Fibroblast of pulmonary artery (primary cell): ENCODE results near the gene EDRF1.

ENCODE experiments used
- DNase-seq: peaks from one replicate; pipeline ENCODE4 v3.0.0-alpha.2; 2010; ENCODE audit warnings: low read depth
- H3K4me3 ChIP-seq: replicated peaks from 2 replicates; pipeline ENCODE4 v1.5.1; 2011; ENCODE audit warnings: low read depth, mild to moderate bottlenecking, control low read depth, low read length, moderate library complexity
- TF ChIP-seq, protein P1 (sequence below): IDR thresholded peaks from 2 replicates; pipeline ENCODE4 v1.5.1; 2011; ENCODE audit warnings: mild to moderate bottlenecking, control low read depth, low read length, inconsistent platforms; ENCODE audit errors: missing control alignments

EDRF1 gene

GRCh38 chr10:125781374-125781773 lies 61.9 kb downstream of the EDRF1 start:
- no peak overlapping the region for H3K4me3 ChIP-seq
- no peak for DNase-seq
- TF ChIP-seq, protein P1, sequence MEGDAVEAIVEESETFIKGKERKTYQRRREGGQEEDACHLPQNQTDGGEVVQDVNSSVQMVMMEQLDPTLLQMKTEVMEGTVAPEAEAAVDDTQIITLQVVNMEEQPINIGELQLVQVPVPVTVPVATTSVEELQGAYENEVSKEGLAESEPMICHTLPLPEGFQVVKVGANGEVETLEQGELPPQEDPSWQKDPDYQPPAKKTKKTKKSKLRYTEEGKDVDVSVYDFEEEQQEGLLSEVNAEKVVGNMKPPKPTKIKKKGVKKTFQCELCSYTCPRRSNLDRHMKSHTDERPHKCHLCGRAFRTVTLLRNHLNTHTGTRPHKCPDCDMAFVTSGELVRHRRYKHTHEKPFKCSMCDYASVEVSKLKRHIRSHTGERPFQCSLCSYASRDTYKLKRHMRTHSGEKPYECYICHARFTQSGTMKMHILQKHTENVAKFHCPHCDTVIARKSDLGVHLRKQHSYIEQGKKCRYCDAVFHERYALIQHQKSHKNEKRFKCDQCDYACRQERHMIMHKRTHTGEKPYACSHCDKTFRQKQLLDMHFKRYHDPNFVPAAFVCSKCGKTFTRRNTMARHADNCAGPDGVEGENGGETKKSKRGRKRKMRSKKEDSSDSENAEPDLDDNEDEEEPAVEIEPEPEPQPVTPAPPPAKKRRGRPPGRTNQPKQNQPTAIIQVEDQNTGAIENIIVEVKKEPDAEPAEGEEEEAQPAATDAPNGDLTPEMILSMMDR, result no peak

DNA sequence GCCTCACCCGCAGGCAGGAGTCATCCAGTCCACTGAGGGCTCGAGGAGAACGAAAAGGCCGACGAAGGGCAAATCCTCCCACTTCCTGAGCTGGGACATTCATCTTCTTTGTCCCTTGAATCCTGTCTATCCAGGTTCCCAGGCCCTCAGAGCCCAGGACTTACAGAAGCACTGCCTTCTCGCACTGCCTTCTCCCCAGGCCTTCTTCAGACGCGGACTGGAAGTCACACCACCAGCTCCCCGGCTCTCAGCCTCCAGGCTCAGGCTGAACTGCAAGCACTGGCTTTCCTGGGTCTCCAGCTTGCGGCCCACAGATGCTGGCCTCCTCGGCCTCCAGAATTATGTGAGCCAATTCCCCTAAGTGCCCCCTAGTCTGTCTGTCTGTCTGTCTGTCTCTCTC lies 62.5 kb downstream of the EDRF1 start:
- no peak overlapping the region for H3K4me3 ChIP-seq
- no peak for DNase-seq
- TF ChIP-seq, protein P1, result no peak

GRCh38 chr10:125782616-125783015 lies 63.1 kb downstream of the EDRF1 start:
- DNase-seq, result no peak

DNA sequence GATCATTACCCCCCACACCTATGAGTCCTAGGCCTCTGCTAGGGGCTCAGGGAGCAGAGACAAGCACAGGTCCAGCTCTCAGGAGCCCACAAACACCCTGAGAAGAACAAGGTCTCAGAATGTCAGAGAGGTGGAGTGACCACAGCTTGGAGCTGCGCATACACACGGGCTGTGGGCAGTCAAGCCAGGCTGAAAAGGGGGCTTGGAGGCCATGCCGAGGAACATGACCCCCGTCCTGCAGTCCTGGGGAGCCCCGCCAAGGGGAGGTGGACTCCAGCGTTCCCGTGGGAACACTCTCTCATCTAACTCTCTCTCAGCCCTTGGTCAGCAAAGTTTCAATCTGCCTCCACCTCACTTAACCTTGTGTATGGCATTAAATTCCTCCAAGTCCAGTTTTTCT lies 63.9 kb downstream of the EDRF1 start:
- TF ChIP-seq, protein P1, result no peak
- H3K4me3 ChIP-seq, result no peak overlapping the region
- no peak for DNase-seq

More at GRCh38 chr10:125782616-125783015, 63.1 kb downstream of the EDRF1 start:
- H3K4me3 ChIP-seq, result no peak overlapping the region
- TF ChIP-seq, protein P1, result no peak

DNA sequence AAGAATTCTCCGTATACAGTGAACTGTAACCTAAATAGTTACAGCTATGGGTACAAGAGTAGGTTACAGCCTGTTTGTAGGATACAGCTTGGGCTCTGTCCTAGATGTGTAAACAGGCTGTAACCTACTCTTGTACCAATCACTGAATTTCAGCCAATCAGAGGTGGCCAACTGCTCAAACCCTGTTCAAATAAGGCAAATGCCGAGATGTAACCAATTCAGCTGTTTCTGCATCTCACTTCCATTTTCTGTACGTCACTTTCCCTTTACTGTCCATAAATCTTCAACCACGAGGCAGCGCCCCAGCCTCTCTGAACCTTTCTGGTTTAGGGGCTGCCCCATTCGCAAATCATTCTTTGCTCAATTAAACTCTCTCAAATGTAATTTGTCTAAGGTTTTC lies 64.4 kb downstream of the EDRF1 start:
- no peak for DNase-seq
- TF ChIP-seq, protein P1, result no peak

DNA sequence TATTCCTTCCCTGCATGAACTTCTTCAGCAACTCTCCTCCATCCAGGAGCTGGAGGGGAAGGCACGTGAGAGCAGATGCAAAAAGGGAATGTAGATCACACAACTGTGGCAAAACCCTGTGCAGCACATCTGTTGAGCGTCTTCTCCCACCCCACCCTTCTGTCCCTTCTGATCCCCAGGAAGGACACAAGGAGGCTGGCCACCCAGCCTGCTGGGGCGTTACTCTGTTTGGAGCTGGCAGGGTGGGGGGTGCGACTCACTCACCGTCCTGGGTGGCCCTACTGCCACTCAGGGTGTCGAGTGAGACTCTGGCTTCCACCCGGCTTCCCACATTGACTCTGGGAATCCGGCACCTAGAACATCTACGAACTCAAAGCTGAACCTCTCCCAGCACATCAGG lies 66.3 kb downstream of the EDRF1 start:
- TF ChIP-seq, protein P1, result no peak
- DNase-seq, result no peak
- H3K4me3 ChIP-seq, result no peak overlapping the region

More for the DNA sequence above, 64.4 kb downstream of the EDRF1 start:
- no peak overlapping the region for H3K4me3 ChIP-seq
